Renal cortical epithelial cell (primary cell): ENCODE results near the gene SUN5. TPM values are rescaled to one million over a fixed set of nuclear protein-coding genes. Genes with fewer than 3 reads are reported as not detected.
"Not testable (repeated sequence)": the region's sequence is repeated elsewhere in the genome, so short reads cannot be mapped to it uniquely, and the experiment has no call there.

Experiments used
- DNase-seq: peaks from one replicate; pipeline ENCODE4 v3.0.0-alpha.2; 2011; ENCODE audit warnings: low read depth
- total RNA-seq: library from RNA; depleted of rRNA; stranded (reverse); fragments of >200 nt; gene quantifications from 2 replicates; pipeline ENCODE4 v1.2.3, GENCODE V29; 2014

The SUN5 gene
- total RNA-seq, 1 donor from 2014 or later: not detected

- no peak for DNase-seq
Measured at GRCh38 chr20:32965115-32965514, 39.1 kb downstream of the SUN5 start.

- DNase-seq: no peak
Measured at GRCh38 chr20:32964575-32964974, 39.7 kb downstream of the SUN5 start.

- no peak for DNase-seq
Measured at GRCh38 chr20:32963176-32963575, 41.1 kb downstream of the SUN5 start.

GRCh38 chr20:32962646-32963045 is 41.6 kb downstream of the SUN5 start:
- DNase-seq: not testable (repeated sequence)

- DNase-seq: no peak
Measured at GRCh38 chr20:32962053-32962452, 42.2 kb downstream of the SUN5 start.

- no peak for DNase-seq
Measured at GRCh38 chr20:32960849-32961731, 43.1 kb downstream of the SUN5 start.

- no peak for DNase-seq
Measured at GRCh38 chr20:32960222-32960518, 44.1 kb downstream of the SUN5 start.

- DNase-seq: no peak
Measured at GRCh38 chr20:32959351-32960221, 44.6 kb downstream of the SUN5 start.

GRCh38 chr20:32958574-32958973 is 45.7 kb downstream of the SUN5 start:
- DNase-seq: no peak

- peak; percentile 36 for DNase-seq
Measured at GRCh38 chr20:32957459-32957858, 46.8 kb downstream of the SUN5 start.

- not testable (repeated sequence) for DNase-seq
Measured at GRCh38 chr20:32950539-32950938, 53.7 kb downstream of the SUN5 start.

GRCh38 chr20:32946629-32947028 is 57.6 kb downstream of the SUN5 start:
- DNase-seq: no peak

GRCh38 chr20:32945710-32946221 is 58.5 kb downstream of the SUN5 start:
- peak; percentile 35 for DNase-seq

GRCh38 chr20:32943490-32944052 is 60.7 kb downstream of the SUN5 start:
- no peak for DNase-seq

- DNase-seq: no peak
Measured at GRCh38 chr20:32941155-32941885, 62.9 kb downstream of the SUN5 start.

- no peak for DNase-seq
Measured at GRCh38 chr20:32934580-32934979, 69.7 kb downstream of the SUN5 start.

Other genes starting within 250 kb of the SUN5 start
- gene DNMT3B, start 242.0 kb downstream of the SUN5 start, total RNA-seq: 13.0 and 13.5 TPM in 2 replicates
- 151 and 160 TPM in 2 replicates for gene MAPRE1, start 184.5 kb downstream of the SUN5 start, total RNA-seq
- 0.05 TPM in 1 of 2 replicates, not detected in the other for gene EFCAB8, start 145.5 kb downstream of the SUN5 start, total RNA-seq
- gene BPIFB2, start 3.3 kb upstream of the SUN5 start, total RNA-seq: not detected in 2 replicates
- gene BPIFB6, start 27.2 kb upstream of the SUN5 start, total RNA-seq: not detected in 2 replicates
- gene BPIFB3, start 49.5 kb upstream of the SUN5 start, total RNA-seq: not detected in 2 replicates
- gene BPIFB4, start 75.2 kb upstream of the SUN5 start, total RNA-seq: not detected in 2 replicates
- gene BPIFA2, start 163.7 kb upstream of the SUN5 start, total RNA-seq: not detected in 2 replicates
- gene BPIFA3, start 212.9 kb upstream of the SUN5 start, total RNA-seq: not detected in 2 replicates
- gene BPIFA1, start 231.6 kb upstream of the SUN5 start, total RNA-seq: not detected in 2 replicates